Activated naive CD4-positive, alpha-beta T cell treated with Interleukin-2 at 50 U/mL for 16 hours (primary cell): ENCODE results near the gene SUGCT.
"Not testable (repeated sequence)": the region's sequence is repeated elsewhere in the genome, so short reads cannot be mapped to it uniquely, and the experiment has no call there.

ENCODE experiments used
- DNase-seq: peaks from one replicate; pipeline ENCODE4 v3.0.0-alpha.2; 2020

SUGCT gene

DNA sequence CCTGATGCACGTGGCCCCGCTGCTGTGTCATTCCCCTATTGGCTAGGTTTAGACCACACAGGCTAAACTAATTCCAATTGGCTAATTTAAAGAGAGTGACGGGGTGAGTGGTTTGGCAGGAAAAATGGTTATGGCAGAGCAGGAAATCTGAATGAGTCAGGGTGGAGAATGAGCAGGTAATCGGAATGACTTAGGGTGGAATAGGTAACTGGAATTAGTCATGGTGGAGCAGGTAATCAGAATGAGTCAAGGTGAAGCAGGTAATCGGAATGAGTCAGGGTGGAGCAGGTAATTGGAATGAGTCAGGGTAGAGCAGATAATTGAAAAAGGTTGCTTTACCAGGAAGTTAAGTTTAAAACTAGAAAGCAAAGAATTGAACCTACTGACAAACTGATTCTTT, 7.1 kb downstream of the SUGCT start:
- DNase-seq = not testable (repeated sequence)

DNA sequence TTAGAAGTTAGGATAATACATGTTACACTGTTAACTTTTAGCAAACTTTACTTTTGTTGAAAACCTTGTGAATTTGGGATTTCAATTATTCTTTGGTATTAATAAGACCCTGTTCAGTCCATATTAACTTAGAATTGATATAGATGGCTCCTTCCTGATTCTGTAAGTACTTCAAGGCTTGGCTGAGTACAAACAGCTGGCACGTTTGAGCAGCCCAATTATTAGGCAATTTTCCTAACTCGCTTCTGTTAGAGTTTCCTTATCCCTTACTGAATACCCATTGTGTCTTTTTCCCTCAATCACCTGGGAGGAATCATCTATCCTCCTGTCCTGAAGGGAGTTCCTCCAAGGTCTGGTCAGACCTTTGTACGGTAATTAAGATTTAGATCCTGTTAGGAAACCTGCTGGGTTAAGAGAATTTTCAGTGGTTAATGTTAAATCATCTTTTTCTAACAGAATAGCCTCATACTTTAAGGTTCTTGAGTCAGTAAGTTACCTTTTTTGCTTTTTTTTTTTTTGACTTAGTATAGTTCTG, 10.9 kb downstream of the SUGCT start:
- not testable (repeated sequence) for DNase-seq

DNA sequence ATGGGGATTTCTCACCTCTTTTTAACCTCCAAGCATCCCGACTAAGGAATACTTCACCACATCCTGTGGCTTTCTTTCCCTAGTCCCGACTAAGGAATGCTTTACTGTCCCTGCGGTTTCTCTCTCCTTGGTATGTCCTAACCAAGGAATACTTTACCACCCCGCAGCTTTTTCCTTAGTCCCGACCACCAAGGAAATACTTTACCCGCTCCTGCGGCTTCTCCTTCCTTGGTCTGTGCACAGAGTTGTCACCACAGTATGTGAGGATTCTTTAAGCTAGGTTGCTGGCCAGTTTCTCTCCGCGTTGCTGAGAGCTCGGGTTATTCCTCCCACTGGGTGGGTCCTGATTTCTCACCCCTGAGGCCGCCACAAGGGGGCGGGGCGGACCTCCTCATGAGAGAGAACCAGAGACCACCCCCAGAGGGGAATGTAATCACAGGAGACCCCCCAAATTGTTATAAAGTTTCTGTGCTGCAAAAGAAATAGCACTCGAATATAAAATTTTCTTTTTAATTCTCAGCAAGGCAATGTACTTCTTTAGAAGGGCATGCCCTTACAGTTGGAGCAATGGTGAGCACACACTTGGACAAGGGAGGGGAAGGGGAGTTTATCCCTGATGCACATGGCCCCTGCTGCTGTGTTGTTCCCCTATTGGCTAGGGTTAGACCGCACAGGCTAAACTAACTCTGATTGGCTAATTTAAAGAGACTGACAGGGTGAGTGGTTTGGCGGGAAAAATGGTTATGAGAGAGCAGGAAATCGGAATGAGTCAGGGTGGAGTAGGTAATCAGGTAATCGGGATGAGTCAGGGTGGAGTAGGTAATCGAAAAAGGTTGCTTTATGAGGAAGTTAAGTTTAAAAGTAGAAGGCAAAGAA, 12.8 kb downstream of the SUGCT start:
- no peak for DNase-seq

DNA sequence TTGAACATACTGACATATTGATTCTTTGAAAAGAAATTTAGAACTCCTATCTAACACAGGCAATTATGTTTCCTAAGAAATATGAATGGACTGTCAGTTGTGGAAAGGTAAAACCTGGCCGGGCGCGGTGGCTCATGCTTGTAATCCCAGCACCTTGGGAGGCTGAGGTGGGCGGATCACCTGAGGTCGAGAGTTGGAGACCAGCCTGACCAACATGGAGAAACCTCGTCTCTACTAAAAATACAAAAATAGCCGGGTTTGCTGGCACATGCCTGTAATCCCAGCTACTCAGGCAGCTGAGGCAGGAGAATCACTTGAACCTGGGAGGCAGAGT, 13.4 kb downstream of the SUGCT start:
- DNase-seq = not testable (repeated sequence)

DNA sequence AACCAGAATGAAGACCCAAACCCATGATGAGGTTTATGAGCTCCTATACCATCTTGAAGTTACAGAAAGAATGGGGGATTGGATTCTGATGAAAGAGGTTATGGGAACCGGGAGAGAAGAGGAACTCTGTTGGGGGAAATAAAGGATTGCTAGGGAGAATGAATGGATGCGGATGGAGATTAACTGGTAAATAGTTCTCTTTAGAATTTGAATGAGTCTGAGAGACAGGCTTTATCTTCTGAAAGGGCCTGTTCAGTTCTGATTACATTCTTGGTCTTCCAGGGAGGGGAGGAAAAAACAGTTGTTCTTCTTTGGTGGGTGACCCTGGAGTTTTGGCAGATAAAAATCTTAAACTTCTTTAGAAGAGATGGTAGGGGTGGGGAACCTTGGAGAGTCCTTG, 13.9 kb downstream of the SUGCT start:
- DNase-seq = no peak

DNA sequence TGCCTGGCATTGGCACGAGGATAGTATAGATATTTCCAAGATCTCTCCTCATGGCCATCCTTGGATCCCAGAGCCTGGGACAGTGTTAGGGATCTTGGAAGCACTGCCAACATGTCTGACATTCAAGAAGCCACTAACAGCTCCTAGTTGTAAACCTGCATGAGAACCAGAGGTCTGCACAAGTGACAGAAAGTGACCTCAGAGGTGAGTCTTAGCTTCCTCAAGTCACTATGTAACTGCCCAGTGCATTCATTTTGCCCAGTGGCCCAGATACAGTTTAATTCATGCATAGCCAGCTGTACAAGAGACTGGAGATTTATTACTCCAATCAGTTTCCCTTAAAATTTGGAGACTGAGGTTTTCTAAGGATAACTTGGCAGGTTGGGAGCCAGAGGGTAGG, 16.7 kb downstream of the SUGCT start:
- no peak for DNase-seq

DNA sequence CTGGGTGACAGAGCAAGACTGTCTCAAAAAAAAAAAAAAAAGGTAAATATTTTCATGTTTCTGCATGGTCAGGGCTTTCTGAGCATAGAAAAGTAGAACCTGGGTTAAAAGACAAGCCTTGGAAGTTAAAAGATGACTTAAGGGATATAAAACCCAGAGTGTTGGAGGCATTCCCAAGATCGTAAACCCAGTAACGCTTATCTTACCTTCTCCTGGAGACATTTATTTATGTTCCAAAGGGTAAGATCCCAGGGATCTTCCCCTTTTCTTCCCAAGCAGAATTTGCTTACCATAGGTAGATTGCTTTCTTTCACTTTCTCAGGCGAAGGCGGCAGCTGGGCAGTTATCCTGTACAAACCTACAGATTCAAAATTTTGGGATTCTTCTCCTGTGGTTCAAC, 22.2 kb downstream of the SUGCT start:
- DNase-seq = no peak

DNA sequence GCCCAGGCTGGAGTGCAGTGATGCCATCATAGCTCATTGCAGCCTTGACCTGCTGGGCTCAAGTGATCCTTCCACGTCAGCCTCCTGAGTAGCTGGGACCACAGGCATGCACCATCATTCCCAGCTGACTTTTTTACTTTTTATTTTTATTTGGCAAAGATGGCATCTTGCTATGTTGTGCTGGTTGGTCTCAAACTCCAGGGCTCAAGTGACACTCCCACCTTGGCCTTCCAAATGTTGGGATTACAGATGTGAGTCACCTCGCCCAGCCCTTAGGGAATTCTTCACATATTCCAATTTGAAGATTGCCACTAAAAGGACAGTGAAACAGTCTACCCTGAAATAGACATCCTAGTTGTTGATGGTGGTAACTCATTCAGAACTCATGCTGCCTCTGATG, 27.7 kb downstream of the SUGCT start:
- DNase-seq = no peak

DNA sequence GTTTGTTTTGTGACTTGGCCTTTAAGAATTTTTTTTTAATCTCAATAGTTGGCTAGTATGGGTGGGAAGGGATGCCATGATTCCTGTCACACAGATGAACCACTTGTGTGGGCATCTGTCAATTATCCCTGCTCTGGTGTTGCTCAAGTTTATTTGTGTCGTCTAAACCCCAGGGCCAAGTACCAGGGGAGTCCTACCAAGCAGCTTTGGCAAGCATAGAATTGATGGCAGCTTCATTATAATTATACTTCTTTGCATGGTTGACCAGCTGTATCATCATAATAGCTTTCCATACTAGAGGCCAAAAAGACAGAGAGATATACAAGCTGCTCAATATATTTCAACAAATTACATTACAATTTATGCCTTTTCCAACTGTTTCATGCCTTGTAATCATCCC, 30.4 kb downstream of the SUGCT start:
- no peak for DNase-seq

DNA sequence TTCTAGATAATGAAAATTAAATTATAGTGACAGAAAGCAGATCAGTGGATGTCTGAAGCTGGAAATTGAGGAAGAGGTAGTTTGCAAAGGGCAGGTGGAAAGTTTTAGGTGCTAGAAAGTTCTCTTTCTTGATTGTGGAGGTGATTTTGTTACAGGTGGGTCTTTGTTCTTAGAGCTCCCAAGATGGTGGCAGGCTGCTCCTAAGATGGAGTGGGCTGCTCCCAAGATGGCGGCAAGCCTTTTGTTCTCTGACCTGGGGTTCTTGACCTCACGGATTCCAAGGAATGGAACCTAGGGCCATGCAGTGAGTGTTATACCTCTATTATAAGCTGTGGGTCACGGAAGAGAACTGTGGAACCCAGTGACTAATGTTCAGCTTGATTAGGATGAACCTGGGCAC, 32.5 kb downstream of the SUGCT start:
- DNase-seq = no peak

DNA sequence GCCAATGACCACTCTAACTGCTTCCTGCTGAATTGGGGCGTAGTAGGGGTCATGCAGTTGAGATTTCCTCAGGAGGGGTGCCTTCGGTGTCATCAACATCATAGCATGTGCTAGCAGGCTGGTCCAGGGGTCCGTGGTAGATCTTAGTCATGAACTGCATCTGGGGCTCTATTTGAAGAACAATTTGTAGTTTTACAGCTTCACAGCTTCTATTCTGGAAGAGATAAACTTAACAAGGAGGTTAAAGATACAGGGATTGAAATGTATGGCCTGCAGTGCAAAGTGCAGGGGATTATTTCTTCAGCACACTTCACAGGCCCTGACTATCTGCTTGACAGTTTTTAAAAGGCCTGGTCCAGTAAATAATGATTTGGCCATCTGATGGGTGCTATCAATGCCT, 33.5 kb downstream of the SUGCT start:
- not testable (repeated sequence) for DNase-seq

DNA sequence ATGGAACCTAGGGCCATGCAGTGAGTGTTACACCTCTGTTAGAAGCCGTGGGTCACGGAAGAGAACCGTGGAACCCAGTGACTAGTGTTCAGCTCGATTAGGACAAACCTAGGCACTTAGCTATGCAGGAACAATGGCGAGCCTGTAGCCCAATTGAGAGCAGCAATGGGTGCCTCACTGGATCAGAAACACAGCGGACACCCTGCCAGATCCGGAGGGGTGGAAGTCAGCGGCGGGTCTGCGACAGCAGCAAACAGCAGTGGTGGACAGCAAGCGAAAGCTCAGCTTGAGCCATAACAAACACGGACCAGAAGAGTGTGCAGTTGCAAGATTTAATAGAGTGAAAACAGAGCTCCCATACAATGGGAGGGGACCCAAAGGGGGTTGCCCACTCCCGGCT, 38.3 kb downstream of the SUGCT start:
- not testable (repeated sequence) for DNase-seq

DNA sequence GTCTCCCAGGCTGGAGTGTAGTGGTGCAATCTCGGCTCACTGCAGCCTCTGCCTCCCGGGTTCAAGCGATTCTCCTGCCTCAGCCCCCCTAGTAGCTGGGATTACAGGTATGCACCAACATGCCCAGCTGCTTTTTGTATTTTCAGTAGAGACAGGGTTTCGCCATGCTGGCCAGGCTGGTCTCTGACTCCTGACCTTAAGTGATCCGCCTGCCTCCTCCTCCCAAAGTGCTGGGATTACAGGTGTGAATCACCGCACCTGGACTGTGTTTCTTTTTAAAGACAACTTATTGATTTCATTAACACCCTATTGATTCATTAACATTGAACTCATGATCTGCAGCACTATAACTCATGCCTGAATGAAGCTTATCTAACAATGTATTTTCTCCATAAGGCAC, 40.5 kb downstream of the SUGCT start:
- DNase-seq = not testable (repeated sequence)

DNA sequence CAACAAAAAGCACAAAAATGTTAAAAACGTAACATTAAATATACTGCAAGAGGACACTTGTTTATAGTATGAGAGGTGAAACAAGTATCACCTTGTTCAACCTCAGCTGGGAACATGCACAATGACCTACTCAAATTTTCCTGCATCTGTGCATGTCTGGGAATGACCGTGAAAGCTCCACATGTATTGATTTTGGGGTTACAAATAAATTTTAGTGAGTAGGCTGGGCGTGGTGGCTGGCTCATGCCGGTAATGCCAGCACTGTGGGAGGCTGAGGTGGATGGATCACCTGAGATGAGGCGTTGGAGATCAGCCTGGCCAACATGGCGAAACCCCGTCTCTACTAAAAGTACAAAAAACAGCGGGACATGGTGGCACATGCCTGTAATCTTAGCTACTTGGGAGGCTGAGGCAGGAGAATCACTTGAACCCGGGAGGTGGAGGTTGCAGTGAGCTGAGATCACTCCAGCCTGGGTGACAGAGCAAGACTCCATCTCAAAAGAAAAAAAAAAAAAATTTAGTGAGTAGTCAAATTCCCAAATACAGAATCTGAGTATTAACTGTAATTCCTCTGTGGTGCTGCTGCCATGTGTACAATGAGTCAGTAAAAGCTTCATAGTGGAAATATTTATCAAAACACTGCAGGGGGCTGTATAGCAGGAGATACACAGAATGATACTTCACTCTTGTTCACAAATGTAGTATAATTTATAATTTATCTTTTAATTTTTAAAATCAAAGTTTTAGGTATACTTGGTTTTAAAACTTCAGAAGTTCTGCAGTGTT, 41.1 kb downstream of the SUGCT start:
- DNase-seq = no peak

DNA sequence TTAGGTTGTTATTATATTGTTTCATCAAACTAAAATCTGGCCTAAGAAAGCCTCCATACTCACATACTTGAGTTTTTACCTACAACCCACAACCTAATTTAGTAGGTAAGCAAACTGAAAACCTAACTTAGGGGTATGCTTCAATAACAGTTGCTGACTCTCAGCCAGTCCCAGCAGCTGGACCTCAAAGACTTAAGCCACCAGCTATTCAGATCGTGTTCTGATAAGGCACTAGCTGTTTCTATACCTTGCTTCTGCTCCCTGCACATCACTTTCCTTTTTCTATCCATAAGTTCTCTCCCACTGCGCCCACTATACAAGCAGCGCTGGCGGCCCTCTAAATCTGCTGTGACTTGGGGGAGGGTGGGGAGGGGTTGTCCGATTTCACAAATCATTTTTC, 42.3 kb downstream of the SUGCT start:
- no peak for DNase-seq

DNA sequence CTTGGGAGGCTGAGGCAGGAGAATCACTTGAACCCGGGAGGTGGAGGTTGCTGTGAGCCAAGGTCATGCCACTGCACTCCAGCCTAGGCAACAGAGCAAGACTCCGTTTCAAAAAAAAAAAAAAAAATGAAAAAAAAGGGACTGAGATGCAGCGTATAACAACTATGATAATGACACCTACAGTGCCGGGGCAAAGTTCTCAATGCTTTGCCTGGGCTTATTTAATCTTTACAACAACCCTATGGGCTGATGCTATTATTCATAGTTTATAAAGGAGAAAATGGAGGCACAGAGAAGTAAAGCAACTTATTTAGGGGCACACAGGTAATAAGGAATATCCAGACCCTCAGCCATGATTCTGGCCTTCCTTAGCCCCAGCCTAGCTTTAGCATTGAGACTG, 47.6 kb downstream of the SUGCT start:
- DNase-seq = no peak

DNA sequence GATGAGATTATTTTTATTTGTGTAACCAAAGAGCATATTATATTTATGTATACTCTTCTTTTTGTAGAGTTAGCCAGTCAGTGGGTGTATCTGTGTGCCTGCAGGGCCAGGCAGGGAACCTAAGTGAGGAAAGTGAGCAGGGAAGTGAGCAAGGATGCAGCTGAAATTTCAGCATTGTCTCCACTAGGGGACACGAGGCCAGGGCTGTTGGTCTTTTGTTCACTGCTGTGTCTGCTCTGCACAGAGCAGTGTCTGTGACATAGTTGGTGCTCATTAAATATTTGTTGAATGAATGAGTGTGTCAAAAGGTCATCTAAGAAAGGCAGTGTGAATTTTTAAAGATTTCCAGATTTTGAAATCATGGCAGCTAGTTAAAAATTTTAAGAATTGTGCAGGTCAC, 51.8 kb downstream of the SUGCT start:
- no peak for DNase-seq

DNA sequence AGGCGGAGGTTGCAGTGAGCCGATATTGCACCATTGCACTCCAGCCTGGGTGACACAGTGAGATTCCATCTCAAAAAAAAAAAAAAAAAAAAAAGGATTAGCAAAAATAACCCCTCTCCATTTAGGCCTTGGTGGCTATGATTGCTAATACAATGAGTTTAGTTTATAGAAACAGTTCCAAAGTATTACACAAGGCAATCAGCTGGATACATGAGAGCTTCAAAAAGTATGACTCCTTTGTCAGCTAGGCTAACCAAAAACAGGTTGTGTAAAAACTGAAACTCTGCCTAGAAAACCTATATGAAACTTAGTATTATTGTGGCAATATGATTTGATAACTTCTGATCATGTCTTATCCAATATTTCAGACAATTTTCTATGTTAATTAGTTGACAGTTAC, 57.2 kb downstream of the SUGCT start:
- DNase-seq = no peak

DNA sequence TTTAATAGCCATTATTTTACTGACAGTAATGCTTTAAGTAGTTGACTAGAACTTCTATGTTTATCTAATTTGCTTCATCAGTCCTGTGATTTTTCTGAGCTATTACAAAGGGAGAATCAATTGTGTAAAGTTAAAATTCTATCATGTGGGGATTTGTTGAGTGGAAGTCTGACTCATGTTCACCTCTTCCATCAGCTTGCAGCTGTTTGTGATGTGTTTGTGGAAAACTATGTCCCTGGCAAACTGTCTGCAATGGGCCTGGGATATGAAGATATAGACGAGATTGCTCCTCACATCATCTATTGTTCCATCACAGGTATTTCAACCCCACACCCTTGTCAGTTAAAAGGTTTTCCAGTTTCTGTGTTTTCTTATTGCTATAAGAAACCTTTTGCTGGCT, 59.9 kb downstream of the SUGCT start:
- no peak for DNase-seq

DNA sequence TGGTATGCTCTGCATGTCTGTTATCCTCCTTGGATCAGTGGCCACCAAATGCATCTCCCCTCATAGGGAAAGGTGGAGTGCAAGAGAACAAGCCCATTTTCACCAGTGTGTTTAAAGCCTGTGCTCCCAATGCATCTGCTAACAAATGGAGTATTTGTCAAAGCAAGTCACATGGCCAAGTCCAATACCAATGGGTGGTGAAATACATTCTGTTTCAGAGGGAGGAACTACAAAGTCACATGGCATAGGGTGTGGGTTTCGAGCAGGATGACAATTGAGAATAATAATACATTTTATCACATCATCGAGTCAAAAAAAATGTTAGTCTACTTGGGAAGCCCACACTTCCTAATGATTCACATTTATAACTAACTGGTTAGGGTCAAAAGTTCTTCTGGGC, 62.7 kb downstream of the SUGCT start:
- DNase-seq = no peak

DNA sequence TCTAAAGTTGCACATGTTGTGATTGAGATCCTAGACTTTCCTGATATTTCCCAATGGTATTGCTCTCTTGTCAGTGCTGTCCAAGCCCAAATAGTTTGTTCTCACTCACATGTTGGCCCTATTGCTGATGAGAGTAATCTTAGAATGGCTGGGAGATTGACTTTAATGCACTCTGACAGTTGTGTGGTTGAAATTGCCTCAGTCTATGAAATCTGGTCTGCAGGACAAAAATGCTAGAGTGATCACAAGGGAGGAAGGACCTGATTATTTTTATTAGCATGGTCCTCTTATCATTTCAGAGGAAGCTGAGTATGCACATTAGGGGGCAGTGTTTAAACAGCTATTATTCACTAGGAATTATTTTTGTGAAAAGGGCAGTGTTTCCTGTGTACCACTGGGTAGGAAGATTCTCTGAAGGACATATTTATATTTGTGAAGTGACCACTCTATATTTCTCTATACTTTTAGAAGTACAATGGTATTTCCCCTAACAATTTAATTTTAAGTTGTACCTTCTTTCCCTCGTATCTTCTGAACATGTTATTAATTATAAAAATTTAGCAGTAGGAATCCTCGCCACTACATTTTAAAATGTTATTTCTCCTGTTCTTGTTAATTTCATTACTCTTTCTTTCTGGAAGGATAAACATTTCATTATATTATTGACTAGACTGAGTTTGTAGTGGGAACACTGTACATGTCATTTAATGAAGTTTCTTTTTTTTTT, 64.4 kb downstream of the SUGCT start:
- DNase-seq = no peak

DNA sequence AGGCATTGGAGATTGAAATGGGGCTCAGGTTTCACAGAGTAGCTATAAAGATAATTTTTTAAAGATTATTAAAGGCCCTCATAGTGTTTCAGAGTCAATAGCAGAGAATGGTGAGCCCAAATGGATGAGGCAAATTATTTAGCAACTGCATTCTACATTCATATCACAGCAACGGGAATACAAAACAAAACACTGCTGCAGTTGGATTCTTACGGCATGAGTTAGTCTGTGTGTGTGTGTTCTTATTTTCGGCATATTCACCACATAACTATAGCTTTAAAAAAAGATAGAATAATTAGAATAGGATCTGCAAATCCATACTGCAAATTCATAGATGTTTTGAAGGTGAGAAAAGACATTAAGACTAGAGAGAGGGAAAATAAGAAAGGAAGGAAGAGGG, 66.0 kb downstream of the SUGCT start:
- no peak for DNase-seq

DNA sequence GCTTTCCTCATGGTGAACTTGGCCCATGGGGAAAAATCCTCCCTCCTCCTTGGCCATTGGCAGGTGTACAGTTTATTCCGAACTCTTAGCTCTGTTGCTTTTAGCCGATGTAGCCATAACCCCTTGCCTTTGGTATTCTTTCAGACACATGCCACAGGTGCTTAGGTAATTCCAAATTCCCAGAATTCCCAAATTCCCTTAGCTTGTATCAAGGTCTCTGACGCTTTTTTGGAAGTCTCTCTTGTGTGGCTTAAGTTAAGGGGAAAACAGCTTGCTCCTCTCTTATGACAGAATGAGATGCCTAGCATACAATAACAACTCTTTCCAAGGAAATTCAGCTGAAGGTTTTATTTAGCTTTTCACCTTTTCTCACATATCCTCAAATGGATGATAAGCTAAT, 68.0 kb downstream of the SUGCT start:
- no peak for DNase-seq

DNA sequence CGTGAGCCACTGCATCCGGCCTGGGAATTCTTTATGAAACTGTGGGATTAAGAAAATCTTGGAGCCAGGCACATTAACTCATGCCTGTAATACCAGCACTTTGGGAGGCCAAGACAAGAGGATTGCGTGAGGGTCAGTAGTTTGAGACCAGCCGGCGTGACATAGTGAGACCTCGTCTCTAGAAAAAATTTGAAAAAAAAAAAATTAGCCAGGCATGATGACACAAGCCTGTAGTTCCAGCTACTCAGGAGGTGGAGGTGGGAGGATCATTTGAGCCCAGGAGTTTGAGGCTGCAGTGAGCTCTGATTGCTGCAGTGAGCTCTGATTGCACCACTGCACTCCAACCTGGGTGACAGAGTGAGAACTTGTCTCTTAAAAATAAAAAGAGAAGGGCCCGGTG, 69.8 kb downstream of the SUGCT start:
- no peak for DNase-seq
